Ecto neural progenitor cell (in vitro differentiated cells): Measurements from ENCODE around the gene IGFALS.

Experiments
- DNase-seq: peaks from one replicate; pipeline ENCODE4 v3.0.0-alpha.2; 2018; ENCODE audit warnings: low spot score

The IGFALS gene

GRCh38 chr16:1743376-1744337 lies 49.8 kb downstream of the IGFALS start:
- DNase-seq = no peak

DNA sequence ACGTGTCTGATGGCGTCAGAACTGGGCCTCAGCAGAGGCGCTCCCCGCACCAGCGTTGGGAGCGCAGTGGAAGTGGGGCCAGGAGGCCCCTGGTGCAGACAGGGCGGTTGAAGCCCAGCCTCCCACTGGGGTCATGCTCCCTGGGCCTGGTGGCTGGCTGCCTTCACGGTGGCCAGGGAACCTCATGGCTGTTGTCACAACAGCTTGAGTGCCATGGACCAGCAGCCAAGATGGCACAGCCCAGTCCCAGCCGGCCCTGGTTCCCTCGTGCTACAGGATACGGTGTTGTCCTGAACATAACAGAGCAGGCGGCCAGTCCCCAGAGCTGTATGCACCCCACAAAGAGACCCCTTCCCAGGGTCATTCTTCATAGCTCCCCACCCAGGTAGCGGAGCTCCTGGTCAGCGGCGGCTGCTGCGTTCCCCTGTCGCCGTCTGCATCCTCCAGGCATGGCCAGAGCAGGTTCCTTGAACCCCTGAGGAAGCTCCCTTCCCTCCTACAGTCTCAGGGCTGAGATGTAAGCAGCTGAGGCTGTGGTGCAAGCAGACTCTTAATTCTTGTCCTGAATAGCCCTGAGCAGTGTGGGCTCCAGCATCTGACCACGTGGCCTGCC lies 51.8 kb downstream of the IGFALS start:
- no peak for DNase-seq

GRCh38 chr16:1740781-1741490 lies 52.6 kb downstream of the IGFALS start:
- peak; percentile 42 for DNase-seq
